Activated T-helper 1 cell treated with Interleukin-2 at 50 U/mL for 16 hours (primary cell): ENCODE data around the gene PTPRE.

ENCODE experiments used
- DNase-seq: peaks from one replicate; pipeline ENCODE4 v3.0.0-alpha.2; 2020; ENCODE audit warnings: low read depth

The PTPRE gene

GRCh38 chr10:127926455-127926854 lies 19.6 kb downstream of the PTPRE start:
- no peak for DNase-seq

GRCh38 chr10:127928021-127928806 lies 21.3 kb downstream of the PTPRE start:
- no peak for DNase-seq

- no peak for DNase-seq
These were observed 25.8 kb downstream of the PTPRE start for GRCh38 chr10:127932521-127933270.

- DNase-seq: no peak
These were observed 26.4 kb downstream of the PTPRE start for GRCh38 chr10:127933271-127933670.

GRCh38 chr10:127934383-127934782 lies 27.5 kb downstream of the PTPRE start:
- DNase-seq: no peak

GRCh38 chr10:127935071-127935561 lies 28.2 kb downstream of the PTPRE start:
- DNase-seq: no peak

- DNase-seq: no peak
These were observed 30.2 kb downstream of the PTPRE start for GRCh38 chr10:127937069-127937468.

GRCh38 chr10:127937915-127938463 lies 31.1 kb downstream of the PTPRE start:
- no peak for DNase-seq

- DNase-seq: no peak
These were observed 33.0 kb downstream of the PTPRE start for GRCh38 chr10:127939786-127940330.

GRCh38 chr10:127940866-127941640 lies 34.1 kb downstream of the PTPRE start:
- no peak for DNase-seq

- no peak for DNase-seq
These were observed 35.9 kb downstream of the PTPRE start for GRCh38 chr10:127942811-127943210.

- DNase-seq: no peak
These were observed 36.5 kb downstream of the PTPRE start for GRCh38 chr10:127943336-127943910.

GRCh38 chr10:127944256-127944655 lies 37.4 kb downstream of the PTPRE start:
- DNase-seq: no peak

GRCh38 chr10:127945341-127945758 lies 38.4 kb downstream of the PTPRE start:
- no peak for DNase-seq

GRCh38 chr10:127945948-127946711 lies 39.2 kb downstream of the PTPRE start:
- DNase-seq: no peak

- DNase-seq: no peak
These were observed 40.3 kb downstream of the PTPRE start for GRCh38 chr10:127947211-127947610.

GRCh38 chr10:127948791-127949190 lies 41.9 kb downstream of the PTPRE start:
- DNase-seq: no peak

- no peak for DNase-seq
These were observed 42.9 kb downstream of the PTPRE start for GRCh38 chr10:127949831-127950230.

GRCh38 chr10:127951861-127952574 lies 45.1 kb downstream of the PTPRE start:
- no peak for DNase-seq

- no peak for DNase-seq
These were observed 45.6 kb downstream of the PTPRE start for GRCh38 chr10:127952575-127952869.
